HG03354 (cell line): ENCODE results near the gene TMEM163.

Experiments used
- ATAC-seq: cut with Tn5 transposase; IDR thresholded peaks from one replicate; pipeline ENCODE4 v1.9.1; 2021; ENCODE audit warnings: mild to moderate bottlenecking; ENCODE audit not compliant: unreplicated experiment, poor library complexity, severe bottlenecking

Gene TMEM163

GRCh38 chr2:134453476-134453875, 265.3 kb downstream of the TMEM163 start:
- no peak for ATAC-seq

- no peak for ATAC-seq
Observed at GRCh38 chr2:134452042-134452733, 266.6 kb downstream of the TMEM163 start.

DNA sequence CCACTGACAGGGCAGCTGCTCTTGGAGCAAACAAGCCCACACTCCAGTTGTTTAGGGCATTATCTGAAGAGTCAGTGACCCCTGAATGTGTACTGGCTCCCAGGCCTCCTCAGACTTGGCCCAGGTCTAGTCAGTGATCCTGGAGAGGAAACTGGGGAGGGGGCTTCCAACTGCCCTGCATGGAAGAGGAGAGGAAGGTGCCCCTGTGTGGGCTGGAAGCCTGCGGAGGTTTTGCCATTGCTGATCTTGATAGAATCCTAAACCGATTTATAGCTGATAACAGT, 267.5 kb downstream of the TMEM163 start:
- ATAC-seq, result no peak

DNA sequence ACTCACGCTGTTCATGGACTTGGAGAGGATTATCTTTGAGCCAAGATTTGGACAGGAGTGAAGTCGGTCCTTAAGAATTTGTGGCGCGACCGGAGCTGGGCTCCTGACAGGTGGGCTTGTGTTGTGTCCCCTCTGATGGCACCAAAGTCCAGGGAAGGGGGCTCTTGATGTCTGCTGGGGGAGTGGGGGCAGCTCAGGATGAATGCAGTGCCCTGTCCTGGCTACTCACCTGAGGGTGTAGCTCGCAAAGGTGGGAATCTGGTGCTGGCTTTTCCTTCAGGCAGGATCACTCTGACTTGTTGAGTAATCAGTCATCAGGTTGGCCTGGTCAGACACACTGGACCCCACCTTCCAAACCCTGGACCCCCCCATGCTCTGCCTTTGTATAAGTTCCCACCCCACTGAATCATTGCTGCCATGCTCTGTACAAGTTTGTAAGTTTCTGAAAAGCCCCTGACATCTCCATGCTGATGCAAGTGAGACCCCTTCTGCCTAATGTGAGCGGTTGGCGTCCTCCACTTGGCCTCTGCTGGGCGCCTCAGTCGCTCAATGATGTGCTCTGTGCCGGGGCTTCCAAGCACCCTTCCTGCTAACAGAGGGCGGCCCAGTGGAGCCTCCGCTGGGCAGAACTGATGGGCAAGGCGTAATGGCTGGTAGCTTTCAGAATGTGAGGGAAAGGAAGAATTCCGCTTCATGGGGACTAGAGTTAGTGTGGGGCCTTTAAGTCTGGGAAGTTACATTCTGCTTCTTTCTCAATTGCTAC, 268.9 kb downstream of the TMEM163 start:
- ATAC-seq, result no peak

GRCh38 chr2:134449157-134449556, 269.6 kb downstream of the TMEM163 start:
- no peak for ATAC-seq

DNA sequence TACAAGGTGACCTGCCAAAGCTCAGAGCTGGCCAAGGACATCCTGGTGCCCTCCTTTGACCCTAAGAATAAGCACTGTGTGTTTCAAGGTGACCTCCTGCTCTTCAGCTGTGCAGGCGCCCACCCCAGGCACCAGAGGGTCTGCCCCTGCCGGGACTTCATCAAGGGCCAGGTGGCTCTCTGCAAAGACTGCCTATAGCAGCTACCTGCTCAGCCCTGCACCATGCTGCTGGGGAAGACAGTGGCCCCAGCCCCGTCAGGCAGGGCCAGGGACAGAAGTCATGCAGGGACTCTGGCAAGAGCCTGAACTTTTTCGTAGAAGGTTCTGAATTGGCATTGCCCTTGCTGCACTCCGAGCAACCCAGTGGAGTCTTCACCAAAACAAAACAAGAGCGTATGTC, 270.1 kb downstream of the TMEM163 start:
- ATAC-seq, result no peak

DNA sequence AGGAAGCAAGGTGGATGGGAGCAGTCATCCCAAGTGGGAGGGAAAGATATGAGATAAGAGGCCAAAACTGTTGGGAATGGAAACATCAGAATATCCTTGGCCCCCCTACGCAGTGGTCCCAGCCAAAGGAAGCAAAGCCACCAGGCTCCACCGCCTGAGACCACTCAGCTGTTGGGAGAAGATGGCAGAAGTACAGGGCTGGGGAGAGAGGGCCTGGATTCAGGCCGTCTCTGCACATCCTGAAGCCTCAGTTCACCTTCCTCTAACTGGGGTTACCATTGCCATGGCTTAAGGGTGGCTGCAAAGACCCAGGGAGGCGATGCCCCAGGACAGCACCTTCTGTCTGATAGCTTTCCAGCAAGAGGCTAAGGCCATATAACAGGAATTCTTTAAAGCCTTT, 271.1 kb downstream of the TMEM163 start:
- ATAC-seq, result no peak

DNA sequence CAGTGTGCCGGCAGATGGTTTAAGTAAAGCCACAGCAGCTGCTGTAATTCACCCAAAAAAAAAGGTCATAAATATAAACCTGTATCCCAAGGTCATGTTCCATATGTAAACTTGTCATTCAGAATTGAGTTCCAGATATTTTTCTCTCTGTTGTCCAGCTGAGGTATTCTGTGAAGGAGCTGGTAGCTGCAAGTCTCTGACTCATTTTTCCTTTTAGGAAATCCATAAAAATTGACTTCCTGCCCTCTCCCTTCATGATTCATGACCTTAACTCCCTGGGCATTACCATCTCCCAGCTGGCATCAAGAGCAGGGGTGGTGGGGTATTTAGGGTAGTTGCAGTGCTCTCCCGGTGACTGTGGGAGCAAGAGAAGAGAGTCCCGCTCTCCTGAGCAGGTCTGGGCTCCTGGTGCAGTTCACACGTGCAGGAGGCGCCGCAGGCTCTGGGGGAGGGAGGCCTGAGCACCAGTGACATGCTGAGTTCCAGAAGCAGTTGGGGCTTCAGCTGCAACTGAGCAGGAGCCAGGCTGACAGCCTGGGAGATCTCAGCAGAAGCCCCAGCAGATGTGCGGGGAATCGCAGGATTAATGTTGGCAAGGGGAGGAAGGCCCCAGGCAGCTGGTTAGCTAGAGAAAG, 272.3 kb downstream of the TMEM163 start:
- no peak for ATAC-seq

- ATAC-seq, result no peak
Observed at GRCh38 chr2:134445985-134446382, 272.8 kb downstream of the TMEM163 start.

DNA sequence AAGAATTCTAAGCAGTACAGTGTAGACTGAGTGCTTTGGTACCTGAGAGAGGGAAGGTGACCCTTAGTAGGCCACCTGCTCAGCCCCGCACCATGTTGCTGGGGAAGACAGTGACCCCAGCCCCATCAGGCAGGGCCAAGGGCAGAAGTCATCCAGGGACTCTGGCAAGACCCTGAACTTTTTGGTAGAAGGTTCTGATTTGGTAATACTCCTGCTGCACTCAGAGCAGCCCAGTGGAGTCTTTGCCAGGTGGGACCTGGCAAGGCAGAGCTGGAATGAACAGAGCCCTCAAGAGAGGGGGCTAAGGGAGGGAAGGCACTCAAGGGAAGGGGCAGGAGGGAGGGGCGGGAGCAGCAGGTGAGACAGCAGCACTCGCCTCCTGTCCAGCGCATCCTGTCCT, 273.7 kb downstream of the TMEM163 start:
- no peak for ATAC-seq

DNA sequence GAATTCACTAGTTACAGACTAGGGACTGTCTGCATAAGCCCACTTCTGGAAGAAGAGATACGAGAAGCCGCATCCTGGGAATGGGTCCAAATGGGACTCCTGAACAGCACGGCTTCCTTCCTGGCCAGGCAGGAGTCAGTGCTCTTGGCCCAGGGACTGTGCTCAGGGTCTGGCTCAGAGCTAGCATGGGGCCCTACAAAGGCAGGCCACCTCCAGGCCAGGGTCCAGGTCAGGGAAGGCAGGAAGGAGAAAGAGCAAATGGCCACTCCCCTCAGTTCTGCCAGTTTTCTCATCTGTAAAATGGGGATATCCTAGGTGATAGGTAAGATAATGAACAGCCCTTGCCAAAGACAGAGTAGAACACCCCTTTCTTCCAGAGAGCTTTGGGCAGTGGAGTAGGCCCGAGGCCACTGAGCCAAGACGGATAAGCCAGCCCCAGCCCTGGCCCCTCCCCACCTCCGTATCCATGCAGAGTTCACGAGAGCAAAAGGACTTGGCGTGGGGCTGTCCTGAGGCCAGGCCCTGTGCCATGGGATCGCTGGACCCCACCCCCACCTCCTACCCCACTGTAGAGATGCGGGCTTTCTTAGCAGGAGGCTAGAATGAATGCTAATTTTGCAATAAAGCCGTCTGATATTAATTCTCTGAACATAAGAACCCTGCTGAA, 274.9 kb downstream of the TMEM163 start:
- no peak for ATAC-seq

- no peak for ATAC-seq
Observed at GRCh38 chr2:134441153-134441863, 277.5 kb downstream of the TMEM163 start.

DNA sequence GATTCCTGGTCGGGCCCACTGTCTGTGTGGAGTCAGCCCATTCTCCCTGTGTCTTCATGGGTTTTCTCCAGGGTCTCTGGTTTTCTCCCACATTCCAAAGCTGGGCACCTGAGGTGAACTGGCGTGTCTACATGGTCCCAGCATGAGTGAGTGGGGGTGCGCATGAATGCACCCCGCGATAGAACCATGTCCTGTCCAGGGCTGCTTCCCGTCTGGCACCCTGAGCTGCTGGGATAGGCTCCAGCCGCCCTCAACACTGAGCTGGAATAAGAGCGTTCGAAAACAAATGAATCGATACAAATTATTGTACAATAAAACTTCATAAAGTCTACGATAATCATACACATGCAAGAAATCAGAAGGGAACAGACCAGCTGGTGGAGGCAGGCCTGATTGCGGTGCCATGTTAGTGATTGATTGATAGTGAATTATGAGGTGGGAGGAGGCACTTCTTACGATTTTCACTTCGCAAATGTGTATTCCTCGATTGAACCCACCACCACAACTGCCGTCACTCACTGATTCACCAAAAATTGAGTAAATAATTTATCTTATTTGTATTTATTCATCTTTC, 278.4 kb downstream of the TMEM163 start:
- no peak for ATAC-seq

DNA sequence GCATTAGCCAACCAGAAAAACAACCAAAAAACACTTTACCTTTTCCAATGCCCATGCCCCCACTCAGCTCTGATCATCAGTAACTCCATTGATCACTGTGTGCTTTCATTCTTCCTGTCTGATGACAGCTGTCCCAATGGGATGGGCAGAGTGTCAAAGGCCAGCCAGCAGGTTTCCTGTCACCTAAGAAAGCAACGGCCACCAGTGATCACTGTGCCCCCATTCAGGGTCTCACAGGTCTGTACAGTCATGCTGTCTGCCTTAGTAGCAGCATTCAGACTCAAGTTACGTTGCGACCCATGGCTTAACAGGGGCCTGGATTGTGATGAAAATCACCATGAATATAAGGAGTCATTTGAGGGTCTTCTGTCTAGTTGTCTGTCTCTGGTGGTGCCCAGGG, 280.4 kb downstream of the TMEM163 start:
- no peak for ATAC-seq

DNA sequence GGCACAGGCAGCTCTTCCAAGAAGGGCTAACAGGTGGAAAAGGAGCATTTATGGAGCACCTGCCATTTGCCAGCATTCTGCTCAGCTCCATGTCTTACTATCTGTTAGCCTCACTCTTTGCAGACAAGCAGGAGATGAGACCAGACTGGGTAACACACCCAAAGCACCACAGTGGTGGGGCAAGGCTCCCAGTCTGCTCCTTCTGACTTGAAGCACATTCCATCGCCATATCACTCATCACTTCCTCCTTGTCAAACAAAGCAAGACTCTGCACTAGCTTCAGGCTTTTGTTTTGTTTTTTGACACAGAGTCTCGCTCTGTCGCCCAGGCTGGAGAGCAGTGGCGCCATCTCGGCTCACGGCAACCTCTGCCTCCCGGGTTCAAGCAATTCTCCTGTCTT, 282.1 kb downstream of the TMEM163 start:
- no peak for ATAC-seq

GRCh38 chr2:134435936-134436335, 282.9 kb downstream of the TMEM163 start:
- ATAC-seq, result no peak

- ATAC-seq, result no peak
Observed at GRCh38 chr2:134435505-134435904, 283.3 kb downstream of the TMEM163 start.

DNA sequence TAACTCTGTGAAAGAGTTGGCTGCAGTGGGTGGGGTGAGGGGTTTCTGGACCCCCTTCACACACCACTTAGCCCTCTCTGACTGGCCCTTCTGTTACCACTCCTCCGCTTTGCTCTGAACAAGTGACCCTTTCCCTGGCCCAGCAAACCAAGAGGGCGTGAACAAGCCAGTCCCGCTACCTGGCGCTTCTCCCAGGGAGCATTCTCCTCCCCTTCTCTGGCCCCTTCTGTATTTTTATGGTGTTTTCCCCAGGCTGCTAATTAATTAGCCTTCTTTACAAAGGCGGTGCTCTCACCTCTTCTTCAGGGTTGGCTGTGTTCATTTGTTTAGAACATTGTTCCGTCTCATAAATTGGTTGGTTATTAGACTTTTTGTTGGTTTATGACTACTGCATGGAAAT, 284.8 kb downstream of the TMEM163 start:
- ATAC-seq, result no peak

GRCh38 chr2:134433469-134433868, 285.3 kb downstream of the TMEM163 start:
- no peak for ATAC-seq

DNA sequence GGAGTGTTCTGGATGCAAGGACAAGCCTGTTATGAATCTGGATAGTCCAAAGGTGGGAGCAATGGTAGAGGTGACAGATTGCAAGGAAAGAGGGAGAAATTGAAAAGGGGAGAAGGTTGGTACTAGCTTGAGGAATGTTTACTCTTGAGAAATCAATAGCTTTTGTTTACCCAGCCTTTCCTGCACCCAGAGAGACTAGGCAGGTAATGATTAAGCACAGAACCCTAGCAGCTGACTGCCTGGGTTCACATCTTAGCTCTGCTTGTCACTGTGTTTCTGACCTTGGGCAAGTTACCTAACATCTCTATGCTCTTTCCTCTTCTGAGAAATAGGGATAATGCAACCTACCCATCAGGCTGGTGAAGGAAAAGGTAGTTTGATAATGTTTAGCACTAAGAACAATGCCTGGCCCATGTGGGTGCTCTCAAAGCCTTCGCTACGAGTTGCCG, 286.3 kb downstream of the TMEM163 start:
- no peak for ATAC-seq
